ENCODE data around the gene ELF1.

DNA sequence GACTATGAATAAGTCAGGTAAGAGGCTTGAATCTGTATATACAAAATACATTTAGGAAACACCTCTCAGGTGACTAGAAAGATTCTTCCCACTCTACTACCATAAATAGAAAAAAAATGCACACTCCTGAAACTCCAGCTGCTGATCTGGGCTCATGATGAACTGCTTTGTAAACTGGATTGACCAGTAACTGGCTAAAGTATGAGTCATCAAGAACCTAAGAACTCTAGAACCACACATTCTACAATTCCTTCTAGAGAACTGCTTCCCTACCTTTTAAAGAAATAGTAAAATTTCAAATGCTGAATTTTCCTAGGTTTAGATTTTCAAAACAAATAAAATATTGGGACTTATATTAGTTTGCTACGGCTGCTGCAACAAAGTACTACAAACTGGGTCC lies 55.2 kb downstream of the ELF1 start:
- TF ChIP-seq POLR2AphosphoS5 (IDR thresholded peaks at IDR 0.05; ENCODE audit: low read depth, low read length) (no peak), PAX5 (IDR thresholded peaks at IDR 0.05; ENCODE audit: insufficient read depth, low read length, severe bottlenecking) (no peak), POLR2A (IDR thresholded peaks at IDR 0.05; ENCODE audit: low read depth, low read length) (no peak)
